ENCODE measurements around the gene TBC1D25. TPM values are rescaled to one million over a fixed set of nuclear protein-coding genes. Genes with fewer than 3 reads are reported as not detected.
"Not testable (repeated sequence)": the region's sequence is repeated elsewhere in the genome, so short reads cannot be mapped to it uniquely, and the experiment has no call there.

The TBC1D25 gene
- total RNA-seq, 8 experiments from 2014 or later, result 4.7 to 11.1 (median 8.3) TPM

DNA sequence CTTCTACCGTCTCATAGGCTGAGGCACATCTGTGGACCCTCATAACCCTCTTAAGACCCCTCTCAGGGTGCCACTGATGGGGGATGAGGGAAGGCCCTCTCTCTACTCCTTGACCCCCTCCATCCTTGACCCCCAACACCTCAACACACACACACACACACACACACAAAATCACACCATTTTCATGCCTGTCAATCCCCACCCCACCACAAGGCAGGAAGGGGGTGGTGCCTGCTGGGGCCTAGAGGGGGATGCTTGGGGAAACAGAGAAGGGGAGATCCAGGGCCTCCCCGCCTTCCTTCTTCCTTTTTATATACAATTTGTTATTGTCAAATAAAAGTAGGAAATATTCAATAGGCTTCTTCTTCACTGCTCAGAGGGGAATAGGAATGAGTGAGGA lies 19.1 kb upstream of the TBC1D25 start:
- Histone ChIP-seq H3K4me1 (replicated peaks in 1 of 2) (peaks cover 0 to 5% of the 10 kb centered on the region in 2 donors), H3K27ac (no peak overlapping the region), H3K4me3 (no peak overlapping the region)
- WGBS, 10 experiments, result 71% methylated on average over 1 of the region's 2 CpGs; no CpG with 5 or more reads in 9 of the 10 experiments
- no peak for ATAC-seq (replicated peaks in 6 of 8)
- in situ Hi-C loops (cut with MboI; ENCODE audit: low pct_unique_long_range_greater_than_20kb in 2 of 9, low sequenced_read_pairs in 9 of 9, unreplicated experiment in 9 of 9), result no loop called here

DNA sequence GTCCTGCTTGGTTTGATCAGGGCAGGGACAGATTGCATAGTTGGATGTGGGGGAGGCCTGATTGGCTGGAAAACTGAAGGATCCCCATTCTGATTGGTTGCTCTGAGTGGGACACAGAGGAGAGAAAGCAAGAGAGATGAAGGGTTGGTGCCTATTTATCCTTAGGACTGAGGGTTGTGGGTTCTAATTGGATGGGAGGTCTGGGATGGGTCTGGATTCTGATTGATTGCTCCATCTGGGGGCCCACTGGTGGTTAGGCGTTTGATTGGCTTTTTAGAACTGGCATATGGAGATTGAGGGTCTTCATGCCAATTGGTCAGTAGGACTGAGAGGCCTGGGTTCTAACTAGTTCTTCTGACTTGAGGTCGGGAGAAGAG lies 18.6 kb upstream of the TBC1D25 start:
- Histone ChIP-seq H3K4me3 (peak overlapping the region; percentile 54 to 85 (median 79)), H3K27ac (peak overlapping the region; percentile 68 to 91), H3K4me1 (replicated peaks in 1 of 2) (peaks cover 0 to 5% of the 10 kb centered on the region in 2 donors)
- peak in 5 of 8 experiments; percentile 7 to 73 (median 66) for ATAC-seq (replicated peaks in 6 of 8)
- 31% methylated on average over 1 of the region's 2 CpGs; no CpG with 5 or more reads in 9 of the 10 experiments for WGBS, 10 experiments
- in situ Hi-C loops (cut with MboI; ENCODE audit: low pct_unique_long_range_greater_than_20kb in 2 of 9, low sequenced_read_pairs in 9 of 9, unreplicated experiment in 9 of 9), result no loop called here

- in situ Hi-C loops (cut with MboI; ENCODE audit: low pct_unique_long_range_greater_than_20kb in 2 of 9, low sequenced_read_pairs in 9 of 9, unreplicated experiment in 9 of 9), result no loop called here
- WGBS, 10 experiments, result 0 to 22% (median 0%) methylated on average over 1 to 13 of the region's 66 CpGs; no CpG with 5 or more reads in 5 of the 10 experiments
- H3K27ac ChIP-seq, result peak within 1 kb of the TSS; percentile 91 to 92
- peak within 1 kb of the TSS; percentile 54 to 85 (median 79) for H3K4me3 ChIP-seq
- peak; percentile 91 to 99 (median 96) for ATAC-seq (replicated peaks in 6 of 8)
- H3K4me1 ChIP-seq (replicated peaks in 1 of 2), result peaks cover 0 to 5% of the 10 kb centered on the region in 2 donors
Observed at GRCh38 chrX:48521353-48522243, 17.9 kb upstream of the TBC1D25 start, which contains the start of gene EBP. Gene EBP, plus strand, starts transcription at chrX:48521808. Its CDS starts 1,964 bp downstream, at chrX:48523772.

DNA sequence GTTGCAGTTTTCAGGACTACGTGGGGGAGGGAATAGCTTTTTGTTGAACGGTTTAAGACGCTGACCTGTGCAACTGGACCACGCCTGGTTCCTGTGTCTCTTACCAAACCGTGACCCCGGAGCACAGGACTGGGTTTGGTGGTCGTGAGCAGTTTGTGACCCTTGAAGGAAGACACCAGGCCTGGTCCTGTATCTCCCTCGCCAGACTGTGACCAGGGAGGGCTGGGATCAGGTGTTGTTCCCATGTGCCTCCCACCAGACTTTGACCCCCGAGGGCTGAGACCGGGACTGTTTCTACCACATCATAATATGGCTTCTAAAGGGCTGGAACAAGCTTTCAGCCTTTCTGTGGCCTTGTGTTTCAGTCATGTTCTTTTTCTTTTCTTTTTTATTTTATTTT lies 17.2 kb upstream of the TBC1D25 start:
- peak overlapping the region; percentile 54 to 85 (median 79) for H3K4me3 ChIP-seq
- in situ Hi-C loops (cut with MboI; ENCODE audit: low pct_unique_long_range_greater_than_20kb in 2 of 9, low sequenced_read_pairs in 9 of 9, unreplicated experiment in 9 of 9), result no loop called here
- peak overlapping the region; percentile 91 to 92 for H3K27ac ChIP-seq
- ATAC-seq (replicated peaks in 6 of 8), result no peak
- 0 to 7% (median 0%) methylated on average over 2 to 3 of the region's 10 CpGs; no CpG with 5 or more reads in 7 of the 10 experiments for WGBS, 10 experiments
- peaks cover 0 to 5% of the 10 kb centered on the region in 2 donors for H3K4me1 ChIP-seq (replicated peaks in 1 of 2)

GRCh38 chrX:48523682-48524081 lies 15.8 kb upstream of the TBC1D25 start:
- ATAC-seq (replicated peaks in 6 of 8), result no peak
- H3K4me3 ChIP-seq, result no peak overlapping the region
- in situ Hi-C loops (cut with MboI; ENCODE audit: low pct_unique_long_range_greater_than_20kb in 2 of 9, low sequenced_read_pairs in 9 of 9, unreplicated experiment in 9 of 9), result no loop called here
- 54 to 100% (median 88%) methylated on average over 2 to 5 of the region's 12 CpGs; no CpG with 5 or more reads in 6 of the 10 experiments for WGBS, 10 experiments
- no peak overlapping the region for H3K27ac ChIP-seq
- H3K4me1 ChIP-seq (replicated peaks in 1 of 2), result peaks cover 0 to 5% of the 10 kb centered on the region in 2 donors

DNA sequence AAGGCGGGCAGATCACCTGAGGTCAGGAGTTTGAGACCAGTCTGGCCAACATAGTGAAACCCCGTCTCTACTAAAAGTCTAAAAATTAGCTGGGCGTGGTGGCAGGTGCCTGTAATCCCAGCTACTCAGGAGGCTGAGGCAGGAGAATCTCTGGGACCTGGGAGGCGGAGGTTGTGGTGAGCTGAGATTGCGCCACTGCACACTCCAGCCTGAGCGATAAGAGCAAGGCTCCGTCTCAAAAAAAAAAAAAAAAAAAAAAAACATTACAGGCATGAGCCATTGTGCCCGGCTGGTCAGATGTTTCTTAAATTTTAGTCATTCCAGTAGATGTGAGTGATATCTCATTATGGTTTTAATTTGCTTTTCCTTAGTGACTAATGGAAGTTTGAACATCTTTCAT lies 13.7 kb upstream of the TBC1D25 start:
- ATAC-seq (replicated peaks in 6 of 8); H3K27ac ChIP-seq; in situ Hi-C loops (cut with MboI; ENCODE audit: low pct_unique_long_range_greater_than_20kb in 2 of 9, low sequenced_read_pairs in 9 of 9, unreplicated experiment in 9 of 9); H3K4me3 ChIP-seq; H3K4me1 ChIP-seq (replicated peaks in 1 of 2): not testable (repeated sequence)
- WGBS, 10 experiments, result 43 to 100% (median 67%) methylated on average over 1 to 7 of the region's 8 CpGs; no CpG with 5 or more reads in 5 of the 10 experiments

DNA sequence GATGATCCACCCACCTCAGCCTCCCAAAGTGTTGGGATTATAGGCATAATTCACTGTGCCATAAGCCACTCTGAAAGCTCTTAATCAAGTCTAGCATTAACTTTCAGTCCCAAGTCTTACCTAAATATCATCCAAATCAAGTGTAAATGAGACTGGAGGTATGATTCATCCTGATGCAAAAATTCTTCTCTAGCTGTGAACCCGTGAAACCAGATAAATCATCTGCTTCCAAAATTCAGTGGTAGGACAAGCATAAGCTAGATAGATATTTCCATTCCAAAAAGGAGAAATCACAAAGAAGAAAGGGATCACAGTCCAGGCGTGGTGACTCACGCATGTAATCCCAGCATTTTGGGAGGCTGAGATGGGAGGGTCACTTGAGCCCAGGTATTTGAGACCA lies 8.8 kb upstream of the TBC1D25 start:
- Histone ChIP-seq H3K27ac (no peak overlapping the region), H3K4me3 (no peak overlapping the region), H3K4me1 (replicated peaks in 1 of 2) (no peaks in the 10 kb centered on the region)
- in situ Hi-C loops (cut with MboI; ENCODE audit: low pct_unique_long_range_greater_than_20kb in 2 of 9, low sequenced_read_pairs in 9 of 9, unreplicated experiment in 9 of 9), result no loop called here
- peak in 2 of 8 experiments; percentile 33 for ATAC-seq (replicated peaks in 6 of 8)
- 0 to 70% (median 68%) methylated on average over 1 to 3 of the region's 3 CpGs; no CpG with 5 or more reads in 7 of the 10 experiments for WGBS, 10 experiments

- peak in 3 of 8 experiments; percentile 84 to 89 (median 84) for ATAC-seq (replicated peaks in 6 of 8)
- 0 to 100% (median 65%) methylated on average over 1 to 3 of the region's 5 CpGs; no CpG with 5 or more reads in 2 of the 10 experiments for WGBS, 10 experiments
- in situ Hi-C loops (cut with MboI; ENCODE audit: low pct_unique_long_range_greater_than_20kb in 2 of 9, low sequenced_read_pairs in 9 of 9, unreplicated experiment in 9 of 9), result no loop called here
- no peaks in the 10 kb centered on the region for H3K4me1 ChIP-seq (replicated peaks in 1 of 2)
- no peak overlapping the region for H3K4me3 ChIP-seq
- H3K27ac ChIP-seq, result no peak overlapping the region
Observed at GRCh38 chrX:48531358-48531959, 8.1 kb upstream of the TBC1D25 start.

- in situ Hi-C loops (cut with MboI; ENCODE audit: low pct_unique_long_range_greater_than_20kb in 2 of 9, low sequenced_read_pairs in 9 of 9, unreplicated experiment in 9 of 9), result no loop called here
- H3K4me3 ChIP-seq, result no peak overlapping the region
- no peak overlapping the region for H3K27ac ChIP-seq
- WGBS, 10 experiments, result 60 to 100% methylated on average over 1 of the region's 1 CpG; no CpG with 5 or more reads in 8 of the 10 experiments
- H3K4me1 ChIP-seq (replicated peaks in 1 of 2), result no peaks in the 10 kb centered on the region
- peak in 2 of 8 experiments; percentile 8 to 15 for ATAC-seq (replicated peaks in 6 of 8)
Observed at GRCh38 chrX:48532161-48532560, 7.4 kb upstream of the TBC1D25 start.

DNA sequence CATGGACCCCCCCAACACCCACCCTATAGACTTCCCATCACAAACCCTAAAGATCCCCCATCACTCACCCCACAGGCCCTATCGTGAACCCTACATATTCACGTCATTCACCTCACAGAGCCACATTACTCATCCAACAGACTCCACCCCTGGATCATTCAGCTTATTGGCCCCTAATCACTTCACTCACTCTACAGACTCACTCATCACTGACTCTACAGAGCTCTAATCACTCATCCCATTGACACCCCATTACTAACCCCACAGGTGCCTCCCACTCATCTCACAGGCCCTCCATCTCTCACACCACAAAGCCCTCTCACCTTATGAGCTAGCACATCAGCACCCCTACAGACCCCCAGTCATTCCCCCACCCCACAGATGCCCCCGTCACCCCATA lies 6.3 kb upstream of the TBC1D25 start:
- Histone ChIP-seq H3K4me1 (replicated peaks in 1 of 2) (no peaks in the 10 kb centered on the region), H3K4me3 (no peak overlapping the region), H3K27ac (no peak overlapping the region)
- ATAC-seq (replicated peaks in 6 of 8), result no peak
- whole genome bisulfite sequencing, 10 experiments, result no CpG with 5 or more reads among the region's 3 CpGs
- in situ Hi-C loops (cut with MboI; ENCODE audit: low pct_unique_long_range_greater_than_20kb in 2 of 9, low sequenced_read_pairs in 9 of 9, unreplicated experiment in 9 of 9), result no loop called here

DNA sequence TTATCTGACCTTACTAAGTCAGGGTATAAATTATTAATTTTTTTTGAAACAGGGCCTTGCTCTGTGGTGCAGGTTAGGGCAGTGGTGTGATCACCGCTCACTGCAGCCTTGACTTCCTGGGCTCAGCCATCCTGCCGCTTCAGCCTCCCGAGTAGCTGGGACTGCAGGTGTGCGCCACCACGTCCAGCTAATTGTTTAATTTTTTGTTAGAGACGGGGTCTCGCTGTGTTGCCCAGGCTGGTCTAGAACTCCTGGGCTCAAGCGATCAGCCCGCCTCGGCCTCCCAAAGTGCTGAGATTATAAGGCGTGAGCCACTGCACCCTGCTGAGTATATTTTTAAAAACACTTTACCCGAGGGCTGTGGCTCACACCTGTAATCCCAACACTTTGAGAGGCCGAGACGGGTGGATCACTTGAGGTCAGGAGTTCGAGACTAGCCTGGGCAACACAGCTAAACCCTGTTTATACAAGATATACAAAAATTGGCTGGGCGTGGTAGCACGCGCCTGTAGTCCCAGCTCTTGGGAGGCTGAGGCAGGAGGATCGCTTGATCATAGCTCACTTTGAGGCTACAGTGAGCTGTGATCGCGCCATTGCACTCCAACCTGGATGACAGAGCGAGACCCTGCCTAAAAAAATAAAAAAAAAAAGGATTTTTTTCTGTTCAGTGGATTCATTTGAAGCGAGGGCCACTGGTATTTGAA lies 721 bp upstream of the TBC1D25 start:
- 53 to 77% methylated on average over 3 to 15 of the region's 23 CpGs; no CpG with 5 or more reads in 8 of the 10 experiments for WGBS, 10 experiments
- H3K27ac ChIP-seq, result peak overlapping the region; percentile 86 to 88
- peak overlapping the region in 4 of 5 donors; percentile 8 to 54 (median 36) for H3K4me3 ChIP-seq
- peaks cover 3 to 8% of the 10 kb centered on the region in 2 donors for H3K4me1 ChIP-seq (replicated peaks in 1 of 2)
- ATAC-seq (replicated peaks in 6 of 8), result no peak
- in situ Hi-C loops (cut with MboI; ENCODE audit: low pct_unique_long_range_greater_than_20kb in 2 of 9, low sequenced_read_pairs in 9 of 9, unreplicated experiment in 9 of 9), result no loop called here

DNA sequence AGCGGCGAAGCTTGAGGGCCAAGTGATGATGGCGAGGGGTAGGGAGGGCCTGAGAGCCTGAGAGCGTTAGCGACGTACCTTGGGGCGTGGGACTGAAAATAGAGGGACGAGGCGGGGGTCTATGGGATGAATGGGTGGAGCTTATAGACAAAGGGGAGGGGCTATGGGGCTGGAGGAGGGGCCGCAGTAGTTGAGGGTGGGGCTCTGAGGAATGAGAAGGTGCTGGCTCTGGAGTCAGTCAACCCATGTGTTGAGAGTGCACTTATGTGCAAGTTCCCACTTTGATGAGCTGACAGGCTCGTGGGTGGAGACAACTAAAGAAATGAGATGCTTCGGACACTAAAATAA lies 488 bp downstream of the TBC1D25 start:
- ATAC-seq (replicated peaks in 6 of 8), result peak in 2 of 8 experiments; percentile 42 to 45
- in situ Hi-C loops (cut with MboI; ENCODE audit: low pct_unique_long_range_greater_than_20kb in 2 of 9, low sequenced_read_pairs in 9 of 9, unreplicated experiment in 9 of 9), result no loop called here
- Histone ChIP-seq H3K4me1 (replicated peaks in 1 of 2) (peaks cover 3 to 8% of the 10 kb centered on the region in 2 donors), H3K27ac (peak overlapping the region; percentile 76 to 83), H3K4me3 (peak overlapping the region; percentile 49 to 54 (median 52))
- WGBS, 10 experiments, result 20% methylated on average over 1 of the region's 12 CpGs; no CpG with 5 or more reads in 9 of the 10 experiments
